Hepatocyte (in vitro differentiated cells): ENCODE results near the gene ENG. TPM values are rescaled to one million over a fixed set of nuclear protein-coding genes. Genes with fewer than 3 reads are reported as not detected.

Experiments
- DNase-seq: peaks from one replicate; pipeline ENCODE4 v3.0.0-alpha.2; 2016; ENCODE audit warnings: low spot score
- H2AFZ ChIP-seq: fragments of 200-600 bp; sonication (generic); 2 replicates; pipeline ENCODE4 v1.6.0; 2016; ENCODE audit warnings: antibody characterized with exemption, mild to moderate bottlenecking
- H3K27ac ChIP-seq: fragments of 200-600 bp; sonication (generic); 2 replicates; pipeline ENCODE4 v1.5.1; 2016; ENCODE audit warnings: mild to moderate bottlenecking
- H3K27me3 ChIP-seq: fragments of 200-600 bp; sonication (generic); 2 replicates; pipeline ENCODE4 v1.6.1; 2016
- H3K36me3 ChIP-seq: fragments of 200-600 bp; sonication (generic); replicated peaks from 2 replicates; pipeline ENCODE4 v1.5.1; 2016; ENCODE audit warnings: low read depth; ENCODE audit not compliant: insufficient read depth
- H3K4me1 ChIP-seq: fragments of 200-600 bp; sonication (generic); 2 replicates; pipeline ENCODE4 v1.5.1; 2016; ENCODE audit warnings: mild to moderate bottlenecking, moderate library complexity; ENCODE audit not compliant: insufficient read depth
- H3K4me2 ChIP-seq: fragments of 200-600 bp; sonication (generic); 2 replicates; pipeline ENCODE4 v1.6.0; 2016
- H3K4me3 ChIP-seq: fragments of 200-600 bp; sonication (generic); 2 replicates; pipeline ENCODE4 v1.5.1; 2016; ENCODE audit warnings: mild to moderate bottlenecking
- H3K79me2 ChIP-seq: fragments of 200-600 bp; sonication (generic); 2 replicates; pipeline ENCODE4 v1.6.0; 2017; ENCODE audit warnings: mild to moderate bottlenecking
- H3K9me2 ChIP-seq: fragments of 200-600 bp; sonication (generic); replicated peaks from 2 replicates; pipeline ENCODE4 v1.6.0; 2017; ENCODE audit warnings: mild to moderate bottlenecking; ENCODE audit not compliant: insufficient read depth
- H3K9me3 ChIP-seq: fragments of 200-600 bp; sonication (generic); 2 replicates; pipeline ENCODE4 v1.5.1; 2016; ENCODE audit warnings: low read depth, mild to moderate bottlenecking
- H4K20me1 ChIP-seq: fragments of 200-600 bp; sonication (generic); 2 replicates; pipeline ENCODE4 v1.6.0; 2016; ENCODE audit warnings: mild to moderate bottlenecking; ENCODE audit not compliant: insufficient read depth, poor library complexity, severe bottlenecking
- EZH2 ChIP-seq: fragments of 200-600 bp; sonication (generic); IDR thresholded peaks from 2 replicates; pipeline ENCODE4 v1.6.1; 2016; ENCODE audit warnings: antibody characterized with exemption, mild to moderate bottlenecking, borderline replicate concordance
- EZH2phosphoT487 ChIP-seq: fragments of 200-600 bp; sonication (generic); IDR thresholded peaks from one replicate; pipeline ENCODE4 v1.6.1; 2018; ENCODE audit warnings: antibody characterized with exemption, mild to moderate bottlenecking, low read depth, moderate library complexity; ENCODE audit not compliant: unreplicated experiment, severe bottlenecking
- WGBS: methylation state at CpG from one replicate; pipeline ENCODE4 v1.1.6; 2016; ENCODE audit warnings: low lambda C conversion rate; ENCODE audit errors: missing lambda C conversion rate; 5-methylcytosine and 5-hydroxymethylcytosine counted together
- polyA plus RNA-seq: library from polyadenylated mRNA; unstranded; fragments of >200 nt; fragmentation: Nextera tagmentation; extraction: Ambion mirVana; gene quantifications from 2 replicates; pipeline ENCODE4 v1.2.1, GENCODE V29; 2016
- total RNA-seq: library from RNA; depleted of rRNA; stranded (reverse); fragments of >200 nt; gene quantifications from 2 replicates; pipeline ENCODE4 v1.2.3, GENCODE V29; 2014
- TF ChIP-seq, protein P1 (sequence below): fragments of 200-600 bp; sonication (generic); IDR thresholded peaks from 2 replicates; pipeline ENCODE4 v1.5.1; 2016; ENCODE audit warnings: antibody characterized with exemption, mild to moderate bottlenecking; ENCODE audit not compliant: poor library complexity

The ENG gene
- total and polyA plus RNA-seq, 2 experiments from 2014 or later = 6.8 to 21.2 TPM

DNA sequence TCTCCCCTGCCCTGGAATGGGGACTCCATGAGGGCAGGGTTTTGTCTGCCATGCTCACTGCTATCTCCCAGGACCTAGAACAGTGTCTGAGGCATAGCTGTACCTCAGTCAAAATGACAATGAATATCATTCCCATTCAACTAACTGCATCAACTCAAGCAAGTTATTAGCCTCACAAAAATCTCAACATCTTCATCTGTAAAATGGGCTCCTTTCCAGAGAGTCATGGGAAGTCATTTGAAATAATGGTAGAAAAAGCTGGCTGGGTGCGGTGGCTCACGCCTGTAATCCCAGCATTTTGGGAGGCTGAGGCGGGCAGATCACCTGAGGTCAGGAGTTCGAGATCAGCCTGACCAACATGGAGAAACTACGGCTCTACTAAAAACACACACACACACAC is 85.4 kb downstream of the ENG start:
- peak overlapping the region; percentile 84 for H3K27ac ChIP-seq
- DNase-seq = no peak

DNA sequence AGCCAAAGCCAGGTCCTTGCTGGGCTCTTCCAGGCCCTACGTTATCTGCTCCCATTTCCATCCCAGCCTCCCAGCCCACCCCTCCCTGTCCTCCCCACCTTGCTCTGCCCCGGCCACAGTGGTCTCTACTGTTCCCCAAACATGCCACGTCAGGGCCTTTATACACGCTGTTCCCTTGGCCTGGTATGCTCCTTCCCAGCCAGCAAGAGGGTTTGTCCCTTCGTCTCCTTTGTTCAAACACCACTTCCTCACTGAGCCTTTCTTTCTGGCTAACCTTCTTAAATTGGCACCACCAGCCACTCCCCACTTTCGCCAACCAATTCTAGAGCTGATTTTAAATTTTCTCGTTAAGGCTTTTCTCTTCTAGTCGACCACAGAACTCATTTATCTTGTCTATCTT is 85.8 kb downstream of the ENG start:
- Histone ChIP-seq H4K20me1 (no peaks in the 10 kb centered on the region), H3K27ac (peak overlapping the region; percentile 84), H3K4me3 (no peak overlapping the region), H2AFZ (no peak overlapping the region), H3K79me2 (no peaks in the 10 kb centered on the region), H3K9me3 (no peaks in the 10 kb centered on the region), H3K4me2 (no peak overlapping the region), H3K27me3 (no peaks in the 10 kb centered on the region), H3K9me2 (no peaks in the 10 kb centered on the region), H3K36me3 (no peaks in the 10 kb centered on the region), H3K4me1 (peaks cover 12% of the 10 kb centered on the region)
- TF ChIP-seq EZH2 (no peak), EZH2phosphoT487 (no peak)
- TF ChIP-seq, protein P1, sequence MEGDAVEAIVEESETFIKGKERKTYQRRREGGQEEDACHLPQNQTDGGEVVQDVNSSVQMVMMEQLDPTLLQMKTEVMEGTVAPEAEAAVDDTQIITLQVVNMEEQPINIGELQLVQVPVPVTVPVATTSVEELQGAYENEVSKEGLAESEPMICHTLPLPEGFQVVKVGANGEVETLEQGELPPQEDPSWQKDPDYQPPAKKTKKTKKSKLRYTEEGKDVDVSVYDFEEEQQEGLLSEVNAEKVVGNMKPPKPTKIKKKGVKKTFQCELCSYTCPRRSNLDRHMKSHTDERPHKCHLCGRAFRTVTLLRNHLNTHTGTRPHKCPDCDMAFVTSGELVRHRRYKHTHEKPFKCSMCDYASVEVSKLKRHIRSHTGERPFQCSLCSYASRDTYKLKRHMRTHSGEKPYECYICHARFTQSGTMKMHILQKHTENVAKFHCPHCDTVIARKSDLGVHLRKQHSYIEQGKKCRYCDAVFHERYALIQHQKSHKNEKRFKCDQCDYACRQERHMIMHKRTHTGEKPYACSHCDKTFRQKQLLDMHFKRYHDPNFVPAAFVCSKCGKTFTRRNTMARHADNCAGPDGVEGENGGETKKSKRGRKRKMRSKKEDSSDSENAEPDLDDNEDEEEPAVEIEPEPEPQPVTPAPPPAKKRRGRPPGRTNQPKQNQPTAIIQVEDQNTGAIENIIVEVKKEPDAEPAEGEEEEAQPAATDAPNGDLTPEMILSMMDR = no peak
- 92% methylated on average over 8 of the region's 8 CpGs for WGBS
- DNase-seq = no peak

More for the DNA sequence above, 85.4 kb downstream of the ENG start:
- no peak overlapping the region for H2AFZ ChIP-seq
- no peaks in the 10 kb centered on the region for H3K27me3 ChIP-seq
- H3K9me2 ChIP-seq = no peaks in the 10 kb centered on the region
- no peaks in the 10 kb centered on the region for H3K79me2 ChIP-seq
- no peak overlapping the region for H3K4me2 ChIP-seq
- no peak overlapping the region for H3K4me3 ChIP-seq
- H3K36me3 ChIP-seq = no peaks in the 10 kb centered on the region
- WGBS = 95% methylated on average over 5 of the region's 5 CpGs
- H3K9me3 ChIP-seq = no peaks in the 10 kb centered on the region
- H3K4me1 ChIP-seq = peaks cover 12% of the 10 kb centered on the region
- TF ChIP-seq, protein P1 = no peak
- no peak for TF ChIP-seq EZH2
- TF ChIP-seq EZH2phosphoT487 = no peak
- H4K20me1 ChIP-seq = no peaks in the 10 kb centered on the region

DNA sequence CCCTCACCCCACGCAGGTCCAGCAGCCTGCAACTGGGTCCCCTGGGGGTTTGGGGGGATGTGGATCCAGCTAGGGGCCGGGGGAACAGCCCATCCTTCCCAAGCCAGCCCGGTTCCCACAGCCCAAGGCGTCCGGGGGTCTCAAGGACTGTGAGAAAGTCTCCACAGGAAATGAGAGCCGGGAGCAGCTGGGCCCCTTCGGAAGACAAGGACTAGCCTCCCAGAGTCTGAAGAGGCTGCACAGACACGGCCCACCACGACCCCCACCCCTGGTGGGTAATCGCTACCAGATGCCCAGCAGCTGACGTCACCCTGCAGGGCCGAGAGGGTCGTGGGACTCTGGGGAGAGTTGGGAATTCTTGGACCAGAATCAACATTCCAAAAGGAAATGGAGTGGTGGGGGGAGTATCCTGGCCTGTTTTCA is 86.5 kb downstream of the ENG start:
- H3K27ac ChIP-seq = peak overlapping the region; percentile 84
- 30% methylated on average over 11 of the region's 13 CpGs for WGBS
- H3K27me3 ChIP-seq = no peaks in the 10 kb centered on the region
- H2AFZ ChIP-seq = no peak overlapping the region
- no peaks in the 10 kb centered on the region for H3K9me3 ChIP-seq
- DNase-seq = peak; percentile 44
- no peaks in the 10 kb centered on the region for H3K79me2 ChIP-seq
- no peak overlapping the region for H3K4me3 ChIP-seq
- H3K36me3 ChIP-seq = no peaks in the 10 kb centered on the region
- TF ChIP-seq, protein P1 = no peak
- TF ChIP-seq EZH2phosphoT487 (no peak), EZH2 (no peak)
- peak overlapping the region; percentile 56 for H3K4me2 ChIP-seq
- H3K9me2 ChIP-seq = no peaks in the 10 kb centered on the region
- peaks cover 12% of the 10 kb centered on the region for H3K4me1 ChIP-seq
- no peaks in the 10 kb centered on the region for H4K20me1 ChIP-seq

GRCh38 chr9:127767410-127767809 is 87.0 kb downstream of the ENG start:
- 56% methylated on average over 3 of the region's 3 CpGs for WGBS
- H3K9me3 ChIP-seq = no peaks in the 10 kb centered on the region
- TF ChIP-seq, protein P1 = no peak
- TF ChIP-seq EZH2phosphoT487 (no peak), EZH2 (no peak)
- H3K4me3 ChIP-seq = no peak overlapping the region
- H3K27me3 ChIP-seq = peaks cover 4% of the 10 kb centered on the region
- peaks cover 12% of the 10 kb centered on the region for H3K4me1 ChIP-seq
- H3K4me2 ChIP-seq = peak overlapping the region; percentile 56
- no peaks in the 10 kb centered on the region for H3K9me2 ChIP-seq
- H3K36me3 ChIP-seq = no peaks in the 10 kb centered on the region
- H2AFZ ChIP-seq = no peak overlapping the region
- no peaks in the 10 kb centered on the region for H4K20me1 ChIP-seq
- peak overlapping the region; percentile 84 for H3K27ac ChIP-seq
- no peak for DNase-seq
- no peaks in the 10 kb centered on the region for H3K79me2 ChIP-seq
